Measurements from ENCODE around the gene EFCC1.

Gene EFCC1

DNA sequence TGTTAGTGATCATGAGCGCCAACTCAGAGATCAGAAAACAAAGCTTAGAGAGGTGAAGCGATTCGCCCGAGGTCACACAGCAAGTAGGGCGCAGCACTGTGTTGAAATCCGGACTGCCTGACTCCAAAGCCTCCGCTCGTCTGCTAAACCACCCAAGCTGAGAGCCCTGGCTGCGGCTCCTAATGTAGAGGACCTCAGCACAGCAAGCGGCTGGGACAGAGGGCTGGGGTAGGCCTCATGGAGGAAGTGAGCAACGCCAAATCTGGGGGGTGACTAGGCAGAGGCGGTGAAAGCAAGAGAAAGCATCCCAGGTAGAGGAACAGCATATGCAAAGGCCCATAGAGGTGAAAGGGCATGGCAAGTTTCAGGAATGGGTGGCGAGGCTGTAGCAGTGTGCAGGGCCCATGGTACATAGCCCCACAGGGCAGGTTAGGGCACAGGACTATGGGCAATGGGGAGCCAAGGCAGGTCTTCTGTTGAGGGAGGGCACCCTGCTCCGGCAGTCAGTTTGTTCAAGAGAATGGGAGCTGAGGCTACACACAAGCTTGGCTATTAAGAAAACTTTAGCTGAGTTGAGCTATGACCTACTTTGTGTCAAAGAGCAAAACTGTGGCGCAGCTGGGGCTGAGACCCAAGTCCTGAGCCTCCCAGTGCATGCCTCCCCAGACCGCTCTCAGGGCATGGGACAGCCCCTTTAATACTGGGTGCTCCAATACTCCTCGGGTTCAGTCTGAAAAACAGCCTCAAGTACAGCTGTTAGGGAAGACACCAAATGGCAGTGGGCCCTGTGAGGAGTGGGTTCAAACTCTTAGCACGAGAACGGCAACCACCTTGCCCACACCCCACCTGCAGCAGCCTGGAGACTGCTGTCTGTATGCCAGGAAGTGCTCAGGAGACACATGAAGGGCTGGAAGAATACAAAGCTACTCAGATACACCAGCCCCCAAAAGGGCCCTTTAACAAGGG, 6.2 kb upstream of the EFCC1 start:
- no peaks in the 10 kb centered on the region for H3K36me3 ChIP-seq (ENCODE audit: control insufficient read depth in 2 of 2, insufficient read depth in 2 of 2, low read length in 2 of 2)
- peaks cover 16% of the 10 kb centered on the region for H3K4me1 ChIP-seq (ENCODE audit: control insufficient read depth, insufficient read depth, low read length)
- peaks cover 0 to 3% of the 10 kb centered on the region in 2 donors for H3K27me3 ChIP-seq (ENCODE audit: control insufficient read depth in 1 of 2, insufficient read depth in 2 of 2, low read length in 2 of 2)
- no peak overlapping the region for H3K27ac ChIP-seq (ENCODE audit: low read length)
- no peaks in the 10 kb centered on the region for H3K9me3 ChIP-seq (ENCODE audit: control insufficient read depth in 2 of 2, low read length in 2 of 2)
- peak overlapping the region; percentile 50 to 74 for H3K4me3 ChIP-seq (ENCODE audit: low read length in 2 of 2)
- no peak overlapping the region for H3K9ac ChIP-seq (ENCODE audit: low read length in 2 of 2)

- Histone ChIP-seq H3K4me3 (ENCODE audit: low read length in 2 of 2) (no peak overlapping the region), H3K4me1 (ENCODE audit: control insufficient read depth, insufficient read depth, low read length) (peaks cover 21% of the 10 kb centered on the region), H3K36me3 (ENCODE audit: control insufficient read depth in 2 of 2, insufficient read depth in 2 of 2, low read length in 2 of 2) (no peaks in the 10 kb centered on the region), H3K9ac (ENCODE audit: low read length in 2 of 2) (no peak overlapping the region), H3K27ac (ENCODE audit: low read length) (no peak overlapping the region), H3K9me3 (ENCODE audit: control insufficient read depth in 2 of 2, low read length in 2 of 2) (no peaks in the 10 kb centered on the region), H3K27me3 (ENCODE audit: control insufficient read depth in 1 of 2, insufficient read depth in 2 of 2, low read length in 2 of 2) (peaks cover 2 to 5% of the 10 kb centered on the region in 2 donors)
Observed at GRCh38 chr3:128995737-128996136, 5.4 kb upstream of the EFCC1 start.

- no peak overlapping the region for H3K9ac ChIP-seq (ENCODE audit: low read length in 2 of 2)
- H3K36me3 ChIP-seq (ENCODE audit: control insufficient read depth in 2 of 2, insufficient read depth in 2 of 2, low read length in 2 of 2), result no peaks in the 10 kb centered on the region
- H3K4me1 ChIP-seq (ENCODE audit: control insufficient read depth, insufficient read depth, low read length), result peaks cover 26% of the 10 kb centered on the region
- peaks cover 2 to 9% of the 10 kb centered on the region in 2 donors for H3K27me3 ChIP-seq (ENCODE audit: control insufficient read depth in 1 of 2, insufficient read depth in 2 of 2, low read length in 2 of 2)
- no peak overlapping the region for H3K4me3 ChIP-seq (ENCODE audit: low read length in 2 of 2)
- H3K27ac ChIP-seq (ENCODE audit: low read length), result no peak overlapping the region
- H3K9me3 ChIP-seq (ENCODE audit: control insufficient read depth in 2 of 2, low read length in 2 of 2), result no peaks in the 10 kb centered on the region
Observed at GRCh38 chr3:128996200-128996599, 4.9 kb upstream of the EFCC1 start.

DNA sequence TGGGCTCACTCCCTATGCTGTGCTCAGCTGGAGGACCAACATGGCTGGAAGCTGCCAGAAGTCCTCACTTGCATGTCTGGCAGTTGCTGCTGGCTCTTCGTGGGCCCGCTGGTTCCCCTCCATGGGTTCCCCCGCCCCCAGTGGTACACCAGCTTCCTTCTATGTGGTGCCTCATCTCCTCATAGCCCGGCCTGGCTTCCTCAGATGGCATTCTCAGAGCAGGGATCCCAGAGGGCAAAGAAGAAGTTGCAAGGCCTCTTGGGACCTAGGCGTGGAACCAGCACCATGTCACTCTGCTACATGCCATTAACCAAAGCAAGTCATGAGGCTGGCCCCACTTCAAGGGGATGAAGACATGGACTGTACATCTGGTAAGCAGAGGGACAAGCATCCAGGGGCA, 4.4 kb upstream of the EFCC1 start:
- no peaks in the 10 kb centered on the region for H3K9me3 ChIP-seq (ENCODE audit: control insufficient read depth in 2 of 2, low read length in 2 of 2)
- peaks cover 31% of the 10 kb centered on the region for H3K4me1 ChIP-seq (ENCODE audit: control insufficient read depth, insufficient read depth, low read length)
- no peaks in the 10 kb centered on the region for H3K36me3 ChIP-seq (ENCODE audit: control insufficient read depth in 2 of 2, insufficient read depth in 2 of 2, low read length in 2 of 2)
- H3K27ac ChIP-seq (ENCODE audit: low read length), result no peak overlapping the region
- H3K27me3 ChIP-seq (ENCODE audit: control insufficient read depth in 1 of 2, insufficient read depth in 2 of 2, low read length in 2 of 2), result peaks cover 2 to 14% of the 10 kb centered on the region in 2 donors
- no peak overlapping the region for H3K9ac ChIP-seq (ENCODE audit: low read length in 2 of 2)
- H3K4me3 ChIP-seq (ENCODE audit: low read length in 2 of 2), result no peak overlapping the region

GRCh38 chr3:128997486-128998133, 3.5 kb upstream of the EFCC1 start:
- H3K4me3 ChIP-seq (ENCODE audit: low read length in 2 of 2), result no peak overlapping the region
- no peak overlapping the region for H3K27ac ChIP-seq (ENCODE audit: low read length)
- peaks cover 5 to 23% of the 10 kb centered on the region in 2 donors for H3K27me3 ChIP-seq (ENCODE audit: control insufficient read depth in 1 of 2, insufficient read depth in 2 of 2, low read length in 2 of 2)
- peaks cover 40% of the 10 kb centered on the region for H3K4me1 ChIP-seq (ENCODE audit: control insufficient read depth, insufficient read depth, low read length)
- no peaks in the 10 kb centered on the region for H3K36me3 ChIP-seq (ENCODE audit: control insufficient read depth in 2 of 2, insufficient read depth in 2 of 2, low read length in 2 of 2)
- no peaks in the 10 kb centered on the region for H3K9me3 ChIP-seq (ENCODE audit: control insufficient read depth in 2 of 2, low read length in 2 of 2)
- H3K9ac ChIP-seq (ENCODE audit: low read length in 2 of 2), result no peak overlapping the region

DNA sequence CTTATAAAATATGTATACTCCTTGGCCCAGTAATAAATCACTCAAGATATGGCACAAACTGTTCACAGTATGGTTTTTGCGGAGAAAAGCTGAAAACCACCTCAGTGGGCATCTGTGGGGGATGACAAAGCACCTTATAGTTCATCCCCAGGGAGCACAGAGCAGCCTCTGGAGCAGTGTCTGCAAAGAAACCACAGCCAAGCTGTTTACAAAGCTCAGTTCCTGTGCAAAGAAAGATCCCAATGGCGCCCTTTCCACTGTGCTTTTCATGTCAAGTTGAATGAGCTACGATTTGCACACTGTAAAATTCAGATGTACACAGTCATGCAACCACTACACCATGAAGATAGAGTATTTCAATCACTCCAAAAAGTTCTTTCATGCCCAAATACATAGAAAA, 2.5 kb upstream of the EFCC1 start:
- Histone ChIP-seq H3K4me1 (ENCODE audit: control insufficient read depth, insufficient read depth, low read length) (peaks cover 43% of the 10 kb centered on the region), H3K36me3 (ENCODE audit: control insufficient read depth in 2 of 2, insufficient read depth in 2 of 2, low read length in 2 of 2) (no peaks in the 10 kb centered on the region), H3K4me3 (ENCODE audit: low read length in 2 of 2) (no peak overlapping the region), H3K9ac (ENCODE audit: low read length in 2 of 2) (no peak overlapping the region), H3K27ac (ENCODE audit: low read length) (no peak overlapping the region), H3K27me3 (ENCODE audit: control insufficient read depth in 1 of 2, insufficient read depth in 2 of 2, low read length in 2 of 2) (peaks cover 12 to 33% of the 10 kb centered on the region in 2 donors), H3K9me3 (ENCODE audit: control insufficient read depth in 2 of 2, low read length in 2 of 2) (no peaks in the 10 kb centered on the region)

GRCh38 chr3:128999102-128999501, 2.0 kb upstream of the EFCC1 start:
- Histone ChIP-seq H3K4me3 (ENCODE audit: low read length in 2 of 2) (no peak overlapping the region), H3K36me3 (ENCODE audit: control insufficient read depth in 2 of 2, insufficient read depth in 2 of 2, low read length in 2 of 2) (no peaks in the 10 kb centered on the region), H3K4me1 (ENCODE audit: control insufficient read depth, insufficient read depth, low read length) (peaks cover 42% of the 10 kb centered on the region), H3K9ac (ENCODE audit: low read length in 2 of 2) (no peak overlapping the region), H3K9me3 (ENCODE audit: control insufficient read depth in 2 of 2, low read length in 2 of 2) (no peaks in the 10 kb centered on the region), H3K27me3 (ENCODE audit: control insufficient read depth in 1 of 2, insufficient read depth in 2 of 2, low read length in 2 of 2) (peaks cover 12 to 38% of the 10 kb centered on the region in 2 donors), H3K27ac (ENCODE audit: low read length) (no peak overlapping the region)

GRCh38 chr3:129000742-129001100, 383 bp upstream of the EFCC1 start:
- Histone ChIP-seq H3K27ac (ENCODE audit: low read length) (peak overlapping the region; percentile 60), H3K9ac (ENCODE audit: low read length in 2 of 2) (peak overlapping the region; percentile 47 to 54), H3K9me3 (ENCODE audit: control insufficient read depth in 2 of 2, low read length in 2 of 2) (no peaks in the 10 kb centered on the region), H3K4me3 (ENCODE audit: low read length in 2 of 2) (peak overlapping the region; percentile 17 to 75), H3K4me1 (ENCODE audit: control insufficient read depth, insufficient read depth, low read length) (peaks cover 42% of the 10 kb centered on the region), H3K27me3 (ENCODE audit: control insufficient read depth in 1 of 2, insufficient read depth in 2 of 2, low read length in 2 of 2) (peaks cover 23 to 43% of the 10 kb centered on the region in 2 donors), H3K36me3 (ENCODE audit: control insufficient read depth in 2 of 2, insufficient read depth in 2 of 2, low read length in 2 of 2) (no peaks in the 10 kb centered on the region)

GRCh38 chr3:129001806-129002572, 885 bp downstream of the EFCC1 start:
- peaks cover 23 to 43% of the 10 kb centered on the region in 2 donors for H3K27me3 ChIP-seq (ENCODE audit: control insufficient read depth in 1 of 2, insufficient read depth in 2 of 2, low read length in 2 of 2)

More at GRCh38 chr3:129001806-129002572, 885 bp downstream of the EFCC1 start:
- Histone ChIP-seq H3K9ac (ENCODE audit: low read length in 2 of 2) (peak overlapping the region in 1 of 2 donors; percentile 48), H3K4me3 (ENCODE audit: low read length in 2 of 2) (peak overlapping the region; percentile 45 to 75), H3K4me1 (ENCODE audit: control insufficient read depth, insufficient read depth, low read length) (peaks cover 47% of the 10 kb centered on the region), H3K9me3 (ENCODE audit: control insufficient read depth in 2 of 2, low read length in 2 of 2) (no peaks in the 10 kb centered on the region), H3K27ac (ENCODE audit: low read length) (no peak overlapping the region), H3K36me3 (ENCODE audit: control insufficient read depth in 2 of 2, insufficient read depth in 2 of 2, low read length in 2 of 2) (no peaks in the 10 kb centered on the region)
